ENCODE results near the gene ADRA1B. TPM values are rescaled to one million over a fixed set of nuclear protein-coding genes. Genes with fewer than 3 reads are reported as not detected.
"Not testable (repeated sequence)": the region's sequence is repeated elsewhere in the genome, so short reads cannot be mapped to it uniquely, and the experiment has no call there.

Gene ADRA1B
- total RNA-seq, 1 experiment from 2014 or later = 0.27 TPM

DNA sequence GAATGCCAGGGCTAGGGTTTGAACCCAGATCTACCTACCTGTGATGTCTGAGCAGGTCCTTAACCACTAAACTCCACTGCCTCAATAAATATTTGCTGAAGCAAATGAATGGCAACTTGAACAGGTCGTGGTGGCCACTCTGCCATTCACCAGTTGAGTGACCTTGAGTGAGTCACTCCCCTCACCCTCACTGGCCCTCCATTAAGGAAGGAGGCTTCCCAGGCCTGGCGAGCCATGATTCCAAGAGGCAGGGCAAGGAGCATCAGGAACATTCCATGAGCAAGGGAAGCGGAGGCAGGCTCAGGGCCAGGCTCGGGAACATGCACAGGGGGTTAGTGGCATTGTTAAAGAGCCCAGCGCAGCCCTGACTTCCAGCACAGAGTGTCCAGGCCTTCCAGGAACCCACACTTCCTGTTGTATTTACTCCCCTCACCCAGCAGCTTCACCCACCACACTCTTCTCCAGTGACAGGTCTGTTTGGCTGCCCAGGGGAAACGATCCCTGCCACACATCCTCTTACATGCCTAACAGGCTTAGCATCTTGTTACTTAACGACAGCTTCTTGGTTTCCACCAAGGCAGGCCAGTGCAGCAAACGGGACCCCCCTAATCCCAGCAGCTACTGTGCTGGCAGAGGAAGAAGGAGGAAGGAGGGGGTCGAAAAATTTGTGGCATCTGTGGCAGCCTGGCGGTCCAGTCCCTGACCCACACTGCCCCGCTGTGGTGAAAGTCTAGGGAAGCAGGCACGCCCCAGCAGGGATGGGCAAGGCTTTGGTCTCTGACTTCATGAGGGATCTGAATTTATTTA is 49.0 kb downstream of the ADRA1B start:
- peak; percentile 61 for DNase-seq (ENCODE audit: low read depth)

- not testable (repeated sequence) for DNase-seq (ENCODE audit: low read depth)
Observed at GRCh38 chr5:159965838-159966128, 49.5 kb downstream of the ADRA1B start.

- DNase-seq (ENCODE audit: low read depth) = no peak
Observed at GRCh38 chr5:159969966-159970365, 53.7 kb downstream of the ADRA1B start.

DNA sequence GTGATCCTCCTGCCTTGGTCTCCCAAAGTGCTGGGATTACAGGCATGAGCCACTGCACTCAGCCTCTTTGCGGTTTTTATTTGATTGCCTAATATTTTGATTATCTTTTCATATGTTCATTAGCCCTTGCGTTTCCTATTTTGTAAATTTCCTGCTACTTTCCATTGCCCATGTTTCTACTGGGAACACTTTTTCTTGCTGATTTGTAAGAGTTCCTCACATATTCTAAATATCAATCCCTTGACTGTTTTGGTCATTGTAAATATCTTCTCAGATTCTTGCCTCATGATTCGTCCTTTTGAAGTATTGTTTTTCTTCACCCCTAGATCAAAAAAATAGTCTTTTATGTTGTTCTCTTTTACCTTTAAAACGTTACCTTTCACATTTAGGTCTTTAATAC is 54.8 kb downstream of the ADRA1B start:
- no peak for DNase-seq (ENCODE audit: low read depth)

GRCh38 chr5:159971514-159971913 is 55.2 kb downstream of the ADRA1B start:
- no peak for DNase-seq (ENCODE audit: low read depth)

- no peak for DNase-seq (ENCODE audit: low read depth)
Observed at GRCh38 chr5:159971931-159972461, 55.7 kb downstream of the ADRA1B start.

DNA sequence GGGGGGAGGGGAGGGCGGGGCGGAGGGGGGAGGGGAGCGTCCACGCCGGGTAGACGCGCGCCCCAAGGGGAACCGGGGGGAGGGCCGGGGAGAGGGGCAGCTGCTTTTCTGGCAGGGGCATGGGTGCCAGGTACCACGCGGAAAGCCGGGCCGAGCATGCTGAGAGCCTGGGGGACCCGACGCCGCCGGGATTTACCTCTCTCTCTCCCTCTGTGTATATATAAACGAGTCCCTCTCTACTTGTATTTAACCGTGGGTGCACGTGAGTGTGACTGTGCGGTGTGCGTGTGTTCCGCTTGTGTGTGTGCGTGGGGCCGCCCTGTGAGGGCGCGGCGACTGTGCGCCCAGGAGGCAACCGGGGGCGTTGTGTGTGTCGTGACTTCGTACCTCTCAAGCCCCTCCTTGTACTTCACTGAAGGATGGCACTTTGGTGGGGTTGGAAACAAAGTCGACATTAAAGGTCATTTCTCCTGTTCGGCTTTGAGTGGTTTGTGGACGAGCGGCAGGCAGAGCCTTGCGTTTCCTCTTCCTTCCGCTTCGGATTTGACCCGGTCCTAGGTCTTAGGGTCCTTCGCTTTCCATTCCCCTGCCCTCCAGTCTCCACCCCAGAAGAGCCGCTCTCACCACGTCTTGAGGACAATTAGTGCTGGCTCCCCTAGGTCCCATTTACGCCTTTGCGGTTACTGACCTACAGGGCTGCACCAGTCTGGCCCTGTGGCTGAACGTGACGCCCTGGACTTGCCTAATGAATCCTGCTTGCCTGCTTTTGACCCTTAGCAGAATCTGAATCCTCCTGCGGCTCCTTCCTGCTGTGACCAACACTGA is 56.5 kb downstream of the ADRA1B start:
- DNase-seq (ENCODE audit: low read depth) = no peak

GRCh38 chr5:159975462-159976019 is 59.3 kb downstream of the ADRA1B start:
- DNase-seq (ENCODE audit: low read depth) = peak; percentile 96

DNA sequence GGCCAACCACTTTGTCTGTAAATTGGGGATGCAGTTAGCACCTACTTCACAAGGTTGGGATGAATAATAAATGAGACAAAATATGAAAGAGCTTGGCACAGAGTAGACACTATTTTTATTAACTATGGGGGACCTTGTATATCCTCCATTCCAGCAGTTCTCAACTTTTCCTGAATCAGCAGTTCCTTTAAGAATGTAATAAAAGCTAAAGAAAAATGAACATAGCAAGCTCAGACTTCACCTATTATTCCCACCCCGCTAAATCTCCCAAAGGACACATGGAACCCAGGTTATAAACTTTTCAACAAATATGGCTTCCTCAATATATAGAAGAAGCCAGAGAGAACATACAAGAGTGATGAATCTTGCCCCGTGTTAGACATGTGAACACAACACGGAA is 60.6 kb downstream of the ADRA1B start:
- DNase-seq (ENCODE audit: low read depth) = no peak

DNA sequence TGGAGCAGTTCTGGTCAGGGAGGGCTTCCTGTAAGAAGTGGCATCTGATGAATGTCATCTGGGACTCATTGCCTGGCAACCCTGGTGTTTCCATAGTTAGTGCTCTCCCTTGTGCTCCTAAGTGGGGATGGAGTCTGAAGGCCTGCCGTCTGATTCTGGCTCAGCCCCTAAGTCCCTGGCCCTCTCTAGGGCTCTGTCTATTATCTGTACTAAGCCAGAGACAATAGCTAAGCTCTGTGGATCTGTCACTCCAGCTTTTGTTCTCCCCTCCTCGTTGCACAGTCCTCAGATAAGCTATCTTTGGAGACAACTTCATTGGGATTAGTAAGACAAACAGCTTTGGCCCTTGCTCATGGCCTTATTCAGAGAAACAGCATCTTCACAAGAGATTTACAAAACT is 62.1 kb downstream of the ADRA1B start:
- DNase-seq (ENCODE audit: low read depth) = no peak

GRCh38 chr5:159982421-159983173 is 66.3 kb downstream of the ADRA1B start:
- DNase-seq (ENCODE audit: low read depth) = no peak

- DNase-seq (ENCODE audit: low read depth) = peak; percentile 78
Observed at GRCh38 chr5:159987031-159987674, 70.9 kb downstream of the ADRA1B start.

- peak; percentile 37 for DNase-seq (ENCODE audit: low read depth)
Observed at GRCh38 chr5:159990506-159990905, 74.2 kb downstream of the ADRA1B start.

- DNase-seq (ENCODE audit: low read depth) = no peak
Observed at GRCh38 chr5:159992566-159992965, 76.3 kb downstream of the ADRA1B start.

- no peak for DNase-seq (ENCODE audit: low read depth)
Observed at GRCh38 chr5:159993194-159993593, 76.9 kb downstream of the ADRA1B start.

DNA sequence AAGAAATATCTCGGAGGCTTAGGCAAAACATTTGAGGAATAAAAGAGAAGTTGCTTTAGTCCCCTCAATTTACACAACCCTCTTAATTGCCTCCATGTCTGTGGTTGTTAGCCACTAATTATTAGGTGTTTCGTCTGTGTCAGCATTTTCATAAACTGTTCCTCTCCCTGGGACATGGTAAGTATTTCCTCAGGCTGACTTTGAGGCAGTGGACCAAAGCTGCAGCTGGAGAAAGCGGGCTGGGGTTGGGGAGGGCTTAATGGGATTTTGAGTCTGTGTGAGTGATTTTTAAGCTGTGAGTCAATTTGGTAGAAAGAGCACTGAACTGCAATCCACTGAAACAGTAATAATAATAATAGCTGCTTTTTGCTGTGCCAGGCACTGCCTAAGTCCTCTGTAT is 79.6 kb downstream of the ADRA1B start:
- DNase-seq (ENCODE audit: low read depth) = no peak

DNA sequence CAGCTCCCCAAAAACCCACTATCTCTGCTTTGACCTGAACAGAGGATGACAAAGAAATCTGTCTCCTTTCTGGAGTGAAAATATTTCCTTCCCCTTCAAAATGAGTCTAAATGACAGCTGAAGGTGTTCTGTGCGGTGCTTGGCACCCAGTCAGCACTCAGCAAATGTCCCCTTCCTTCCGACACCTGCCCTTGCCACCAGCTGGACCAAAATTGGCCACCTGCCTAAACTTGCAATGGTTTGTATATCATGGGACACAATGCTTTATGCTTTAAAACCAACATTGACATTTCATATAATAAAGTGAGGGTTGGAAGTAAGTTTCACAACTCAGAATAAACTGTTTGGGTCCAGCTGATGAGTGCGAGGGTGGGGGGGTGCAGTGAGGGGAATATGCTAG is 85.2 kb downstream of the ADRA1B start:
- DNase-seq (ENCODE audit: low read depth) = no peak

DNA sequence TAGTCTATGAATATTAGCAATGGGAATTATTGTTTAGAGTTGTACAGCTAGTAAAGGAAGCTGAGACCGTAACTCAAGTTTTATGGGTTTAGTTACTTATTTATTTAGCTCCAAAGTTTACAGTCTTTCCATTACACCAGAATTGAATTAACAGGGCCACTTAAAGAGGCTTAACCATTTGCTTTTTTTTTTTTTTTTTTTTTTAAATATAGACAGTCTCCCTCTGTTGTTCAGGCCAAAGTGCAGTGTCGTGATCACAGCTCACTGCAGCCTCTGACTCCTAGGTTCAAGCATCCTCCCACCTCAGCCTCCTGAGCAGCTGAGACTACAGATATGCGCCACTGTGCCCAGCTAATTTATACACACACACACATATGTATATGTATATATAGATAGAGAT is 91.2 kb downstream of the ADRA1B start:
- DNase-seq (ENCODE audit: low read depth) = no peak

DNA sequence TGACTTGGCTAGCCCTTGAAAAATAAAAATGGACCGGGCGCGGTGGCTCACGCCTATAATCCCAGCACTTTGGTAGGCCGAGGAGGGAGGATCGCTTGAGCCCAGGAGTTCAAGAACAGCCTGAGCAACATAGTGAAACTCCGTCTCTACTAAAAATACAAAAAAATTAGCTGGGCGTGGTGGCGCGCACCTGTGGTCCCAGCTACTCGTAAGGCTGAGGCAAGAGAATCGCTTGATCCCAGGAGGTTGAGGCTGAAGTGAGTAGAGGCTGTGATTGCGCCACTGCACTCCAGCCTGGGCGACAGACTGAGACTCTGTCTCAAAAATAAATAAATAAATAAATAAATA is 92.2 kb downstream of the ADRA1B start:
- not testable (repeated sequence) for DNase-seq (ENCODE audit: low read depth)

- DNase-seq (ENCODE audit: low read depth) = peak; percentile 96
Observed at GRCh38 chr5:160008877-160009590, 92.8 kb downstream of the ADRA1B start, which contains the start of gene TTC1. Gene TTC1, plus strand, starts transcription at chr5:160009139. Its CDS starts 1,390 bp downstream, at chr5:160010529.
